HG03159 (cell line): Measurements from ENCODE around the gene ESCO1.
"Not testable (repeated sequence)": the region's sequence is repeated elsewhere in the genome, so short reads cannot be mapped to it uniquely, and the experiment has no call there.

Experiments
- ATAC-seq: cut with Tn5 transposase; IDR thresholded peaks from one replicate; pipeline ENCODE4 v1.9.1; 2021; ENCODE audit warnings: mild to moderate bottlenecking, moderate library complexity; ENCODE audit not compliant: unreplicated experiment

Gene ESCO1

GRCh38 chr18:21600526-21601410 is at the start of gene ESCO1:
TSS of gene ESCO1 (minus strand) at chr18:21600704. CDS start at chr18:21574843, 25,861 bp downstream.
- peak; percentile 86 for ATAC-seq

- ATAC-seq, result not testable (repeated sequence)
Measured at GRCh38 chr18:21640375-21640774, 39.9 kb upstream of the ESCO1 start.

DNA sequence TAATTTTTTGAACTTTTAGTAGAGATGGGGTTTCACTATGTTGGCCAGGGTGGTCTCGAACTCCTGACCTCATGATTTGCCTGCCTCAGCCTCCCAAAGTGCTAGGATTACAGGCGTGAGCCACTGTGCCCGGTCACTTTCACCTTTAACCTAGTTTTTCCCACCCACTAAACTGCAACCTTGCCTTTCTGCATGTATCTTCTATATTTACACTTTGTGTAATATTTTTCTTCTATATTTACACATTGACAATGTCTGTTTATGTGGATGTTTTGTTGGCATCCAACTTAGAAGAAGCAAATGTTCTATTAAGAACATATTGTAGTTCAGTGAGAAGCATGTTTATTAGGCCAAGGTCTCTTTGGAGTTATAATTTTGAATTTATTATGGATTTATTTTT is 38.3 kb upstream of the ESCO1 start:
- no peak for ATAC-seq

DNA sequence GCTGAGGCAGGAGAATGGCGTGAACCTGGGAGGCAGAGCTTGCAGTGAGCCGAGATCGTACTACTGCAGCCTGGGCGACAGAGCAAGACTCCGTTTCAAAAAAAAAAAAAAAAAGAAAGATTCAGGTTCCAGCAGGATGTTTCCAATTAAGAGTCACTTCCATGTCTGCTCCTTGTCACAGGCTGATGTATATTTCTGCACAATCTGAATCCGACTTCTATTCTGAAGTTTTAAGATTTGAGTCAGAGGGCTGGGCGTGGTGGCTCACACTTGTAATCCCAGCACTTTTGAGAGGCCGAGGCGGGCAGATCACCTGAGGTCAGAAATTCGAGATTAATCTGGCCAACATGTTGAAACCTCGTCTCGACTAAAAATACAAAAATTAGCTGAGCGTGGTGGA is 36.3 kb upstream of the ESCO1 start:
- ATAC-seq, result no peak

GRCh38 chr18:21634588-21635199 is 34.2 kb upstream of the ESCO1 start:
- no peak for ATAC-seq

DNA sequence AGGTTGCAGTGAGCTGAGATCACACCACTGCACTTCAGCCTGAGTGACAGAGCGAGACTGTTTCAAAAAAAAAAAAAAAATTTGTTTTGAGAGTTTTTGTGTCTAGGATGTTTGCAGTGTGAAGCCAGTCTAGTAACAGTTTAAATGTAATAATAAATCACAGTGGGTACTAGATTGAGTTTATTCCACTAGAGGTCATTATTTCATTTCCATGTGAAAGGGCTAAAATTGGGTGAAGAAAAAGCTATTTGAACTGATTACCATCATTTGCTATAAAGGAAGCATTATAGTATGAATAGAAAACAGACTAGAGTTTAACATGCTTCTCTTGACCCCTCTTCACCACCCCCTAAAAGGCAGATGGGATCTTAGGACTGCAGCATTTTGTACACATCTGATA is 31.9 kb upstream of the ESCO1 start:
- no peak for ATAC-seq

DNA sequence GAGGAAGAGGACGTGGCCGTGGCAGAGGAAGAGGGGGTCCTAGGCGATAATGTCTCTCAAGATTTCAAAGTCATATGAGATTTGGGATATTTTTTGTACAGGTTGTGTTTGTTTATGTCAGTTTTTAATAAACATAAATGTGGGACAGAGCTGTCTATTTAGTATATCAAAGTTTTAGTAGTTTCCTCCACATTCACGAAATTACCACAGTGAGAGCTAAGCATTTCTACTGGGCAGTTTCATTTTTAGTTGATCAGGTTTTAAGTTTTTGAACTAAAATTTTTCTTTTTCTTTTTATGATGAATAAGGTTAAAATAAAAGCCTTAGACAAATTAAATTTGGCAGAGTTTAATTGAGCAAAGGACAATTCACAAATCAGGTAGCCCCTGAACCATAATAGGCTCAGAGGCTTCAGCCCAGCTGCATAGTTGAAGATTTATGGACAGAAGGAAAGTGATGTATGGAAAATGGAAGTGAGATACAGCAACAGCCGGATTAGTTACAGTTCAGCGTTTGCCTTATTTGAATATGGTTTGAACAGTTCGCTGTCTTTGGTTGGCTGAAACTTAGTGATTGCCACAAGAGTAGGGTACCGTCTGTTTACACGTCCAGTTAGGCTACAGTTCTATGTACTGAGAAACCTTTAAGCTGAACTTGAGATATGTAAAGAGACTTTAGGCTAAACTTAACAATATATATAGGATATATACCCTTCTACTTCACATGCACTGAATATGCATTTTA is 28.8 kb upstream of the ESCO1 start:
- ATAC-seq, result peak; percentile 94

DNA sequence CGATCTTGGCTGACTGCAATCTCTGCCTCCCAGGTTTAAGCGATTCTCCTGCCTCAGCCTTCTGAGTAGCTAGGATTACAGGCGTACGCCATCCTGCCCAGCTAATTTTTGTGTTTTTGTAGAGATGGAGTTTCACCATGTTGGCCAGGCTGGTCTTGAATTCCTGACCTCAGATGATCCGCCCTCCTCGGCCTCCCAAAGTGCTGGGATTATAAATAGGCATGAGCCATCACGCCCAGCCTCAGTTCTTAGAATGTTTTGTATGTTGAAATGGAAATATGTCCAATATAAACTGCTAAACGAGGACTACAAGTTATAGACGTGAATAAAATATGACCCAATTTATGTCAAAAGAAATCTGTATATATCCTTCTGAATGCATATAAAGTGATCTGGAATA is 21.1 kb upstream of the ESCO1 start:
- ATAC-seq, result not testable (repeated sequence)

DNA sequence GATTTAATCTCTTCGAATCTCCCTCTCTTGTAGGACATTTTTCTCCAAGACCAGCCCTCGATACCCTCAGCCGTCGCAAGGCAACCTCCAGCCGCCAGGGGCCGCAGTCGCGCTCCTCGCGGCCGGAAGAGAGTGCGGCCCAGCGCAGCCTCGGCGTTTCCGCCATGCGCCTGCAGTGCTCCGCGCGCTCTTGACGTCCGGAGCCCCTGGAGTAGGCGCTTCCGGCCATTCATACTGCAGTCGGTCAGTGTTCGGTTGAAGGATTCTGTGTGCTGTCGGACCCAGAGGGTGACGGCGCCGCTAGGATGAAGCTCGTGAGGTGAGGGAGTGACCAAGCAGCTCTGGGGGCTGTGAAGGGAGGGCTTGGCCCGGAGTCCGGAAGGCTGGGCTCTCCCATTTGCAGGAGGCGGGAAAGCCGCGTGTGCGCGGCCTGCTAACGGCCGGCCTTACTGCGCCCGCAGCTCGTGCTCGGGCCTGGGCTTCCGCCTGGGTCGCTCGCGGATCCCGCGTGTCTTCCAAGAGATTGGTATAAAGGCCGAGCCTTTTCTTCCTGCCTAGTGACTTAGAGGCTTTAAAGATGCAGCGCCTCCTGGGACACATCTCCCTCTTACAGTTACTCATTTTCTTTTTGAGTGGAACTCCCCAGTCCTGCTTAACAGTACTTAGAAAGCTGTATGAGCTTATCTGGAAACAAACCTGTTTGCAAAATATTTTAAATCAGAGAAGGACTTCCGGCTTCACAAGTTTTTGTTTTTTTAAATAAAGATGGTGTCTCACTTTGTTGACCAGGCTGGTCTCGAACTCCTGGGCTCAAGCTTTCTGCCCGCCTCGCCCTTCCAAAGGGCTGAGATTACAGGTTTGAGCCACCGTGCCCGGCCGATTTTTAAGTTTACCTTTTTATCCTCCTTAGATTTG is 11.9 kb upstream of the ESCO1 start, which contains the start of gene SNRPD1:
Gene SNRPD1, plus strand, starts transcription at position 190 of the 915 bp plus-strand sequence. Its CDS starts 116 bp downstream, at position 306.
- ATAC-seq, result peak; percentile 96

GRCh38 chr18:21611401-21612124 is 11.1 kb upstream of the ESCO1 start:
- not testable (repeated sequence) for ATAC-seq

GRCh38 chr18:21605213-21605612 is 4.7 kb upstream of the ESCO1 start:
- ATAC-seq, result no peak

DNA sequence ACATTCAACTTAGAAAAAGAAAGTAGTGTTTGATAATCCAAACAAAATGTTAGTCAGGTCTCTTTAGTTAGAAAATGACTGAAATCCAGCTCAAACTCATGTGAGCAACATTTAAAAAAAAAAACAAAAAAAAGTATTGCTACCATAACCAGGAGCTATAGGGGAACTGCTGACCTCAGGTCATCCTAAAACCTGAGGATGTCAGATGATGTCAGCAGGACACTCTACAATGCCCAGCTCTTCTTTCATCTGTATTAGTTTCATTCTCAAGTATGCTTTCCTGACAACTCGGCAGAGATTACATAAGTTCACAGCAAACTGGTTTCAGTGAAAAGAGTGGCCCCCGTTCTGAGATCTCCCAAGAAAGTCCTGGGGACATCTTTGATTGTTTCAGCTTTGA is 4.2 kb upstream of the ESCO1 start:
- no peak for ATAC-seq

- no peak for ATAC-seq
Measured at GRCh38 chr18:21602299-21602587, 1.7 kb upstream of the ESCO1 start.

DNA sequence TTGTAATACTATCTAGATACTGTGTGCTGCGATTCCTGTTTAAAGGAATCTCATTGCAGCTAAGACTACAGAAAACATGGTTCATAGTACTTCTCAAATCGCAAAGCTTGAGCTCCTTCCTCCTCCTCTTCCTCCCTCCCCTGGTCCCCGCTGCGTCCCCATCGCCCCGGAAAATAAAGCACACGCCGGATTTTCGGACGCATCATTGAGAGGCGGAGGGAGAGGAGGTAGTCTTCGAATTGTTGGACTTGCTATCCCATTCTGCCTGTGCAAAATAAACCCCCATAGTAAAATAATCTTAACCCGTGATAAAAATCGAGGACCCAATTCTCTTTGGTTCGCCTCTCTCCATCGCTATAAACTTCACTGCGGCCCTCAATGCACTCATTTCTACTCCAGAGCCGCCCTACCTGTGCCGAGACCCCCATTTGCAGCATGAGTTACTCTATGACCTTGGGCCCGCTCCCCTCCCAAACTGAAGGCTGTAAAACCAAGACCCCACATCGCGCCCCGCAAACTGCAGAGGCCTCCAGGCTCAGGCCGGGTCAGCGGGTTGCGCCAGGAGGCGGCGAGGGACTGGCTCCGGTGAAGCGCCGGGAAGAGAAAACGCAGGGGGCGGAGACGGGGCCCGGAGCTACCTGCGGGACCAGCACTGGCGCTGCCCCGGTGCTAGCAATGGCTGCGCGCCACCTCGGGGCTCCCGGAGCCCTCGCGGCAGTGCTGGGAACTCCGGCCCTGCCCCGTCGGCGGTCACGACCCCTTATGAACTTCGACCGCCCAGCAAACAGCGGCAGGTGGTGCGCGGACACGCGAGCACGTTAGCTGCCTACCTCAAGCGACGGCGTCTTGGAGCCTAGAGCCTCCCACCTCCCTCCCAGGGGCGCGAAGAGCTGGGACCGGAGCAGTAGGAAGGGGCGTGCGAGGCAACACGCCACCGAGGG is 649 bp downstream of the ESCO1 start:
- peak; percentile 47 for ATAC-seq

- no peak for ATAC-seq
Measured at GRCh38 chr18:21598726-21599584, 1.5 kb downstream of the ESCO1 start.

GRCh38 chr18:21597620-21598019 is 2.9 kb downstream of the ESCO1 start:
- ATAC-seq, result no peak

- ATAC-seq, result no peak
Measured at GRCh38 chr18:21593540-21594257, 6.8 kb downstream of the ESCO1 start.
